ENCODE data around the gene PROKR2. TPM values are rescaled to one million over a fixed set of nuclear protein-coding genes. Genes with fewer than 3 reads are reported as not detected.

The PROKR2 gene
- total and polyA plus RNA-seq, 9 of the 15 experiments (the other 6 are each of a cell fraction or from before 2014, with no cell fraction given), result not detected

- FAIRE-seq (no peak), ATAC-seq (no peak), DNase-seq (ENCODE audit: extremely low read depth in 1 of 4, low spot score in 3 of 4) (no peak)
- no peaks in the 10 kb centered on the region for H3K27me3 ChIP-seq (ENCODE audit: control insufficient read depth in 2 of 2, insufficient read depth in 2 of 2, low read length in 2 of 2)
- no peak overlapping the region for H3K4me2 ChIP-seq (ENCODE audit: insufficient read depth, low read length)
- no peaks in the 10 kb centered on the region for H3K9me1 ChIP-seq (ENCODE audit: control insufficient read depth, insufficient read depth, low read length)
- H4K20me1 ChIP-seq (replicated peaks; ENCODE audit: control insufficient read depth, insufficient read depth, low read length), result no peaks in the 10 kb centered on the region
- H3K79me2 ChIP-seq (ENCODE audit: control insufficient read depth, insufficient read depth, low read length), result no peaks in the 10 kb centered on the region
- no peaks in the 10 kb centered on the region for H3K4me1 ChIP-seq (replicated peaks in 1 of 2; ENCODE audit: control insufficient read depth in 2 of 2, insufficient read depth in 2 of 2, low read length in 2 of 2)
- CTCF ChIA-PET (ENCODE audit: low intra/inter-chr PET ratio), result no interaction called here
- H3K27ac ChIP-seq (ENCODE audit: extremely low read depth, low read depth, low read length), result no peak overlapping the region
- WGBS (ENCODE audit: insufficient coverage, low coverage, missing lambda C conversion rate), result 0% methylated on average over 3 of the region's 3 CpGs
- H3K4me3 ChIP-seq, result no peak overlapping the region
- POLR2A ChIA-PET, result no interaction called here
- in situ Hi-C loops (cut with MboI) (no loop called here), intact Hi-C loops (cut with micrococcal nuclease) (no loop called here)
- no peak overlapping the region for H2AFZ ChIP-seq (ENCODE audit: low read depth, low read length)
- H3K9me3 ChIP-seq (replicated peaks; ENCODE audit: control insufficient read depth, insufficient read depth, low read depth, low read length), result no peaks in the 10 kb centered on the region
- TF ChIP-seq YY1 (IDR thresholded peaks at IDR 0.05; ENCODE audit: borderline replicate concordance in 1 of 3, control insufficient read depth in 1 of 3, extremely low read depth in 1 of 3, insufficient read depth in 3 of 3, insufficient read length in 1 of 3, insufficient replicate concordance in 2 of 3, low read depth in 1 of 3, low read length in 2 of 3) (no peak), HMBOX1 (IDR thresholded peaks at IDR 0.05) (no peak), EHMT2 (IDR thresholded peaks at IDR 0.05) (no peak), SOX6 (IDR thresholded peaks at IDR 0.05) (no peak), ZBTB26 (CRISPR knock-in tag; IDR thresholded peaks at IDR 0.05) (no peak), CEBPZ (IDR thresholded peaks at IDR 0.05; ENCODE audit: borderline replicate concordance, low read depth, low read length) (no peak), ZNF274 (IDR thresholded peaks at IDR 0.05; ENCODE audit: borderline replicate concordance, low read depth, low read length) (no peak), ELF1 (tag; IDR thresholded peaks at IDR 0.05) (no peak), POLR2H (tag; IDR thresholded peaks at IDR 0.05; ENCODE audit: low read depth) (no peak), L3MBTL2 (IDR thresholded peaks at IDR 0.05) (no peak), ZNF282 (CRISPR knock-in tag; IDR thresholded peaks at IDR 0.05) (no peak), ZNF23 (CRISPR knock-in tag; IDR thresholded peaks at IDR 0.05) (no peak)
- H3K9ac ChIP-seq (ENCODE audit: insufficient read depth in 1 of 2, low read depth in 2 of 2, low read length in 2 of 2), result no peak overlapping the region
- H3K36me3 ChIP-seq (ENCODE audit: control insufficient read depth, insufficient read depth, low read length), result no peaks in the 10 kb centered on the region
- BruUV-seq (replicated peaks), result no TSS peak
Measured at GRCh38 chr20:5331340-5331739, 14.6 kb upstream of the PROKR2 start.
